Motor neuron (in vitro differentiated cells): Measurements from ENCODE around the gene CEBPE. TPM values are rescaled to one million over a fixed set of nuclear protein-coding genes. Genes with fewer than 3 reads are reported as not detected.
"Not testable (repeated sequence)": the region's sequence is repeated elsewhere in the genome, so short reads cannot be mapped to it uniquely, and the experiment has no call there.

Source experiments
- ATAC-seq, 8 experiments: fragments of 200-7000 bp; cut with Tn5 transposase; replicated peaks in 6 of 8; 2 replicates each; pipeline ENCODE4 v1.8.0; 2021; ENCODE audit warnings: mild to moderate bottlenecking in 8 of 8, moderate library complexity in 8 of 8
- H3K27ac ChIP-seq, 2 donors: fragments of 250-450 bp; sonication (Bioruptor Pico); 2 replicates each; pipeline ENCODE4 v1.9.0; 2021; ENCODE audit warnings: antibody characterized with exemption in 2 of 2, mild to moderate bottlenecking in 2 of 2, moderate library complexity in 1 of 2
- H3K4me1 ChIP-seq, 2 donors: fragments of 250-450 bp; sonication (Bioruptor Pico); replicated peaks in 1 of 2; 2 replicates each; pipeline ENCODE4 v1.6.1; 2021; ENCODE audit warnings: antibody characterized with exemption in 2 of 2, mild to moderate bottlenecking in 2 of 2, moderate library complexity in 1 of 2
- H3K4me3 ChIP-seq, 5 donors: fragments of 250-450 bp; sonication (Bioruptor Pico); 2 replicates each; pipeline ENCODE4 v1.9.0; 2021; ENCODE audit warnings: antibody characterized with exemption in 5 of 5, mild to moderate bottlenecking in 5 of 5, moderate library complexity in 4 of 5
- WGBS, 10 experiments: fragments of 450-650 bp; shearing (Covaris generic); methylation state at CpG; one replicate each; pipeline ENCODE4 v1.0.0; 2022; 5-methylcytosine and 5-hydroxymethylcytosine counted together
- in situ Hi-C, 9 experiments: fragments of 400-800 bp; cut with MboI; loops; one replicate each; pipeline ENCODE4 v1.15.0; 2021; ENCODE audit warnings: low sequenced_read_pairs in 9 of 9, low pct_unique_long_range_greater_than_20kb in 2 of 9; ENCODE audit not compliant: unreplicated experiment in 9 of 9
- total RNA-seq, 8 experiments: library from RNA; unstranded; fragments of 300-600 nt; gene quantifications; 2 replicates each; pipeline versions ENCODE4 v1.2.3 to v1.2.4, GENCODE V29; 2022

CEBPE gene
- total RNA-seq, 8 experiments from 2014 or later: 0.52 to 1.6 TPM; not detected in 6

- 0 to 100% (median 72%) methylated on average over 1 to 4 of the region's 10 CpGs; no CpG with 5 or more reads in 4 of the 10 experiments for WGBS, 10 experiments
- peak in 4 of 8 experiments; percentile 36 to 84 (median 80) for ATAC-seq
- Histone ChIP-seq H3K4me3 (no peak overlapping the region), H3K4me1 (peaks cover 10 to 17% of the 10 kb centered on the region in 2 donors), H3K27ac (no peak overlapping the region)
- in situ Hi-C loops: no loop called here
Measured at GRCh38 chr14:23115039-23115731, 3.9 kb downstream of the CEBPE start.

- 0 to 85% (median 54%) methylated on average over 2 to 4 of the region's 4 CpGs; no CpG with 5 or more reads in 6 of the 10 experiments for WGBS, 10 experiments
- no peak overlapping the region for H3K27ac ChIP-seq
- no peak overlapping the region for H3K4me3 ChIP-seq
- in situ Hi-C loops: no loop called here
- ATAC-seq: no peak
- H3K4me1 ChIP-seq: peaks cover 10 to 17% of the 10 kb centered on the region in 2 donors
Measured at GRCh38 chr14:23114669-23115038, 4.4 kb downstream of the CEBPE start.

DNA sequence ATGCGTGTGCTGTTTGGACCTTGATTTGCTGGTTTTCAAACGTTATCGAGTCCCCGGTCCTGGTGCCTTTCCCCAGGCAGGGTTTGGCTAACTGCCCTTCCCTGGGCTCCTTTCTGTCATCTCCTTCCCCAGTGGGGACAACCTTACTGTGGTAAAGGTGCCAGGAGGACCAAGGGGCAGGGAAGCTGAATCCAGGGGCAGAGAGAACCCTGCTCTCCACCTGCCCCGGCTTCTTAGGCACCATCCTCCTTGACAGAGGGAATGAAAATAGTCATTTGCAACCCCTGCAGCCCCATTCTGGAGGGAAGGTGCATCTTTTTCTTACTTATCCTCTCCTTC, 5.0 kb downstream of the CEBPE start:
- no peak for ATAC-seq
- Histone ChIP-seq H3K4me1 (peaks cover 10 to 17% of the 10 kb centered on the region in 2 donors), H3K4me3 (no peak overlapping the region), H3K27ac (peak overlapping the region in 1 of 2 donors; percentile 60)
- in situ Hi-C loops: no loop called here
- WGBS, 10 experiments: 40 to 100% (median 80%) methylated on average over 1 to 5 of the region's 5 CpGs; no CpG with 5 or more reads in 4 of the 10 experiments

- no peak overlapping the region for H3K4me3 ChIP-seq
- whole genome bisulfite sequencing, 10 experiments: 0 to 100% (median 80%) methylated on average over 1 to 2 of the region's 10 CpGs; no CpG with 5 or more reads in 6 of the 10 experiments
- peak in 7 of 8 experiments; percentile 15 to 77 (median 59) for ATAC-seq
- in situ Hi-C loops: no loop called here
- peak overlapping the region in 1 of 2 donors; percentile 60 for H3K27ac ChIP-seq
- H3K4me1 ChIP-seq: peaks cover 10 to 17% of the 10 kb centered on the region in 2 donors
Measured at GRCh38 chr14:23113431-23114119, 5.5 kb downstream of the CEBPE start.

DNA sequence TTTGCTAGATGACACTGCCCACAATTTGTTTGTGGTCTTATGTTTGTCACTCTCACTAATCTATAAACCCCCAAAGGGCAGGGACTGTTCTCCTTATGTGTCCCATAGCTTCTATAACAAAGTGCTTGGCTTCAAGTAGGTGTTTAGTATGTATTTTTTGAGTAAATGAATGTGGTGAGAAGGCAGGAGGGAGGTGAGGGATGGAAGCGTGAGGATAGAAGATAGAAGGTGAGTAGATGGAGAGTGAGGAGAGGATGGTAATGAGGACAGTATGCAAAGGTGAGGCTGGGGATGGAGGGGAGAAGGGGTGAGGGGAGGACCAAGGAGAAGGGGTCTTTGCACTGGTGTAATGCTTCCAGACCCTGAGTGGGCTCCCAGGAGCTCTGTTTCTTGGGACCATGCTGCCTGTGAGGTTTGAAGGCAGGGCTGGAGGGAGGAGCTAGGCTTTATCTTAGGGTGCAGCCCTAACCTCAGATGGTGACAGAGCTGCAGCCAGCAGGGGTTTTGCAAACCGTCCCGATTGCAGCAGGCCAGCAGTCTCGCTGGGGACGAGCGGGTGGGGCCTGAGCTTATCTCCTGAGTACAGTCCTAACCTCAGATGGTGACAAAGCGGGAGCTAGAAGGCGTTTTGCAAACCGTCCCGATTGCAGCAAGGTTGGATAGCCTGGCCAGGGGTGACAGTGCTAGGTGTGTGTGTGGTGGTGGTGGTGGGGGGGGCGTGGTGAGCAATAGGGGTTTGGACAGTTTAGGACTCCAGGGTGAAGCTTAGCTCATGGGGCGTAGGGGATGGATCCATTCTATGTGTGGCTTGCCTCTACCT, 6.5 kb downstream of the CEBPE start:
- peak in 3 of 8 experiments; percentile 1 to 15 (median 11) for ATAC-seq
- WGBS, 10 experiments: 63 to 83% (median 78%) methylated on average over 1 to 5 of the region's 12 CpGs; no CpG with 5 or more reads in 4 of the 10 experiments
- in situ Hi-C loops: no loop called here
- Histone ChIP-seq H3K4me1 (peaks cover 10 to 17% of the 10 kb centered on the region in 2 donors), H3K27ac (no peak overlapping the region), H3K4me3 (no peak overlapping the region)

DNA sequence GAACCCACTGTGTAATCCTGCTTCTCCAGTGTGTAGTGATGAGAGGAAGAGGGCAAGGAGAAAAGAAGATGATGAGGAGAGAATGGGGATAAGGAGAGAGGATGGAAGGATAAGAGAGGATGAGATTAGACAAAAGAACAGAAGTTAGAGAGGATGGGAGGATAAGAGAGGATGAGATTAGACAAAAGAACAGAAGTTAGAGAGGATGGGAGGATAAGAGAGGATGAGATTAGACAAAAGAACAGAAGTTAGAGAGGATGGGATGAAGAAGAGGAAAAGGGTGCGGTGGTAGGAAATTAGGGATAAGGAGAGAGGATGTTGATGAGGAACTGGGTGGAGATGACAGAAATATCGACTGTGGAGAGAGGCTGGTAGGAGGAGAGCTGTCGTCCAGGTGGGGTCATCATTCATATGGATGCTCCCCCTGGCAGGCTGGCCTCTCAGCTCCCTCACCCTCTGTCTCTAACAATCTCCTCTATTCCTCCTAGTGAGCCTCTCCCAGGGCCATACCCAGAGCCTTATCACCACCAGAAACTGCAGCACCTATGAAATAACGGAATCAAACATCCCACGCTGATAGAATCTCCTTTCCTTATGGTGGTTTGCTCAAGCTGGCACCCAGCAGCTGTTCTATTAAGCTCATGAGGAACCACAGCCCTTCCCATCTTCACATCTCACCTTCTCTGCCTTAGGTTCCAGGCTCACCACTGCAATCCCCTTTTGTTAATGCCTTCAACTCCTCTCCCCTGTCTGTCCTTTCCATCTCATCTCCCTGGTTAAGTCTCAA, 8.3 kb downstream of the CEBPE start:
- Histone ChIP-seq H3K27ac (no peak overlapping the region), H3K4me3 (no peak overlapping the region), H3K4me1 (peaks cover 10 to 17% of the 10 kb centered on the region in 2 donors)
- WGBS, 10 experiments: 39 to 100% (median 59%) methylated on average over 1 to 5 of the region's 5 CpGs
- in situ Hi-C loops: no loop called here
- no peak for ATAC-seq

DNA sequence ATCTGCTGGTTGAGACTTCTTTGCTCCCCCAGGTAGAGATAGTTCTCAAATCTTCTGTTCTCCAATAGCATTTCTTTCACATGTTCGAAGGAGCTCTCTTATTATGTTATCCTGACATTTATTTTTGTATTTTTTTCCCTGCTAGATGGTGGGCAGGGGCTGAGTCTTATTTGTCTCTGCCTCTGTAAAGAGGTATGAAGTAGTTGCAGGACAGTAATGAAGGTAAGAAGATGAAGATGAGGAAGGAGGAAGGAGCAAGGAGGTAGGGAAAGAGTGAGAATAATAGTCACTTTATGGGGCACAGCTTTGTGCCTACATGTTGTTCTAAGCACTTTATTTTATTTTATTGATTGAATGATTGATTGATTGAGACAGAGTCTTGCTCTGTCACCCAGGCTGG, 9.3 kb downstream of the CEBPE start:
- Histone ChIP-seq H3K4me3 (no peak overlapping the region), H3K27ac (no peak overlapping the region), H3K4me1 (peaks cover 10 to 17% of the 10 kb centered on the region in 2 donors)
- ATAC-seq: no peak
- in situ Hi-C loops: no loop called here
- WGBS, 10 experiments: 31 to 100% (median 83%) methylated on average over 1 of the region's 1 CpG; no CpG with 5 or more reads in 1 of the 10 experiments

GRCh38 chr14:23108169-23108568, 10.9 kb downstream of the CEBPE start:
- peak in 1 of 8 experiments; percentile 34 for ATAC-seq
- in situ Hi-C loops, H3K4me1 ChIP-seq, H3K4me3 ChIP-seq, H3K27ac ChIP-seq: not testable (repeated sequence)
- WGBS, 10 experiments: 88 to 100% methylated on average over 1 to 4 of the region's 24 CpGs; no CpG with 5 or more reads in 8 of the 10 experiments

- ATAC-seq, H3K27ac ChIP-seq, in situ Hi-C loops, H3K4me1 ChIP-seq, H3K4me3 ChIP-seq: not testable (repeated sequence)
- 50 to 100% (median 89%) methylated on average over 1 of the region's 5 CpGs; no CpG with 5 or more reads in 3 of the 10 experiments for WGBS, 10 experiments
Measured at GRCh38 chr14:23107620-23108019, 11.4 kb downstream of the CEBPE start.

GRCh38 chr14:23106747-23107045, 12.4 kb downstream of the CEBPE start:
- in situ Hi-C loops: no loop called here
- no peak overlapping the region for H3K4me3 ChIP-seq
- H3K27ac ChIP-seq: no peak overlapping the region
- no peaks in the 10 kb centered on the region for H3K4me1 ChIP-seq
- ATAC-seq: no peak

DNA sequence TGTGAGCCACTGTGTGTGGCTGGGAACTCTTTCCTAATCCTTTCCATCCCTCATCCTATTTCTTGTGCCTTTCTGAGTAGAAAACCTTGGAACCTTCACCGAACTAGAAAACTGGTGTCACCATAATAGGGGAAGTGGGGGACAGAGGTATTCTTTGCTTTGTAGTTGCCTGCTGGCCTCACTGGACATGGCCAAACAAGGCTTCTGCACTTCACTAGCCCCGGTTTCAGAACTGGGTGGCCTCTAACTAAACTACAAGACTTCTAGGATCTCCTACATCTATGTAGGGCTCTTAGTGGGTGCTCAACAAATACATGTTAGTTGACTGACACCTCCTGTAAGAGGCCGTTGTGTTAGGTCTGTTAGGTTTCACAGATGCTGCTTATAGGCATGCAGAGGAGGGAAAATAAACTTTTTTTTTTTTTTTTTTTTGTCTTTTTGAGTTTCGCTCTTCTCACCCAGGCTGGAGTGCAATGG, 13.7 kb downstream of the CEBPE start:
- 50 to 100% (median 75%) methylated on average over 1 to 3 of the region's 4 CpGs; no CpG with 5 or more reads in 3 of the 10 experiments for WGBS, 10 experiments
- in situ Hi-C loops: no loop called here
- no peak overlapping the region for H3K27ac ChIP-seq
- no peak overlapping the region for H3K4me3 ChIP-seq
- no peaks in the 10 kb centered on the region for H3K4me1 ChIP-seq
- ATAC-seq: no peak

DNA sequence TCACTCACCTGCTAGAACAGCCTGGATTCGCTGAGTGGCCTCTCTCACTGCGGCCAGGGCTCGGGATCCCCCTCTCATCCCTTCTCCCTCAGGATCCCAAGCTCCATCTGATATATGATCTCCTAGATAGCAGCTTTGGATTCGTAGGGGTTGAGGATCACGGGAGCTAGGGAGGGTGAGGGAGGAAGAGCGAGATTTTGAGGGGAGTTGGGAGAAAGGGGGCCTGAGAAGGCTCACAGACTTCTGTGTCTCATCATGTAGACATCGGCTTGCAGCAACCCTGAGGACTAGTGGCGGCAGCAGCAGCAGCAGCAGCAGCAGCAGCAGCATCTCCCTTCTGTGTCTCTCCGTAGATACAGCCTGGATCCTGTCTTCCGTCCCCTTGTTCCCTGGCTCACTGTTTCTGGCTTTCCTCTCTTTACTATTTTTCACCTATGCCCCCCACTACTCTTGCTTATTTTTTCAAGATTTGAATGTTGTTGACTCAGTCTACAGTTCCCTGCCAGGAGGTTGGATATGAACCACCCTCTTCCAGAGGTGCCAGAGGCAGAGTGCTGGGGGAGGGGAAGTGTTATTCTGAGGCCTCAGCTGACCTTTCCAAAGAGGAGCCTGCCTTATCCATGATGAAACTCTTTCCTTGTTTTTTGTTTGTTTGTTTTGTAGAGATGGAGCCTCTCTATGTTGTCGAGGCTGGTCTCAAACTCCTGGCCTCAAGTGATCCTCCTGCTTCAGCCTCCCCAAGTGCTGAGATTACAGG, 14.3 kb downstream of the CEBPE start, which contains the start of gene CIROP:
Gene CIROP (minus strand): TSS at position 399 of the 757 bp plus-strand sequence. CDS start 69 bp downstream, at position 330.
- 30 to 100% (median 58%) methylated on average over 1 to 8 of the region's 11 CpGs; no CpG with 5 or more reads in 2 of the 10 experiments for WGBS, 10 experiments
- ATAC-seq: peak in 6 of 8 experiments; percentile 21 to 36 (median 28)
- Histone ChIP-seq H3K27ac (no peak within 1 kb of the TSS), H3K4me1 (no peaks in the 10 kb centered on the region), H3K4me3 (no peak within 1 kb of the TSS)
- in situ Hi-C loops: no loop called here
